K562 (cell line): ENCODE results near the gene TNFAIP3. TPM values are rescaled to one million over a fixed set of nuclear protein-coding genes. Genes with fewer than 3 reads are reported as not detected.

Experiments
- BDP1 ChIP-seq: IDR thresholded peaks from 3 replicates; pipeline ENCODE4 v1.6.1; 2011; ENCODE audit not compliant: insufficient read length, insufficient read depth
- DIDO1 ChIP-seq: fragments of 450-650 bp; IDR thresholded peaks from 2 replicates; pipeline ENCODE4 v1.6.1; 2016; ENCODE audit warnings: low read depth, missing biosample characterization, missing genetic modification characterization
- MAX ChIP-seq: sonication (generic); formaldehyde crosslinking; IDR thresholded peaks from 2 replicates; pipeline ENCODE4 v1.9.0; 2022; ENCODE audit warnings: mild to moderate bottlenecking, missing genetic modification reagents
- MYC ChIP-seq, 2 experiments: fragments of 250-450 bp in 1 of 2; sonication (Bioruptor Pico) in 1 of 2; IDR thresholded peaks; 2 replicates each; pipeline versions ENCODE4 v1.5.1 to v1.6.1; 2012 to 2021; ENCODE audit warnings: low read depth in 2 of 2, borderline replicate concordance in 1 of 2, improper control_type of control experiment in 1 of 2, low read length in 1 of 2, mild to moderate bottlenecking in 1 of 2, moderate library complexity in 1 of 2
- PHF20 ChIP-seq: fragments of 450-650 bp; IDR thresholded peaks from 2 replicates; pipeline ENCODE4 v1.6.1; 2018; ENCODE audit not compliant: partially characterized antibody
- RAD21 ChIP-seq, 2 experiments: fragments of 250-450 bp in 1 of 2; fragments of 450-650 bp in 1 of 2; sonication (Bioruptor Pico) in 1 of 2; formaldehyde crosslinking in 1 of 2; IDR thresholded peaks in 1 of 2; conservative IDR thresholded peaks in 1 of 2; 2 replicates each; pipeline versions ENCODE4 v1.4.0 to v1.8.0; 2020 to 2022; ENCODE audit warnings: mild to moderate bottlenecking in 2 of 2, moderate library complexity in 1 of 2
- ZBTB11 ChIP-seq, 3 experiments: fragments of 200-800 bp in 1 of 3; fragments of 250-450 bp in 1 of 3; fragments of 450-650 bp in 1 of 3; sonication (Bioruptor Pico) in 1 of 3; sonication (Bioruptor generic) in 1 of 3; formaldehyde crosslinking in 1 of 3; IDR thresholded peaks; 2 replicates each; pipeline versions ENCODE4 v1.6.1 to v1.8.0; 2016 to 2022; ENCODE audit warnings: mild to moderate bottlenecking in 2 of 3, missing genetic modification characterization in 2 of 3, missing compliant biosample characterization in 1 of 3, moderate library complexity in 1 of 3
- ZBTB40 ChIP-seq, 2 experiments: fragments of 450-650 bp in 1 of 2; sonication (generic) in 1 of 2; formaldehyde crosslinking in 1 of 2; IDR thresholded peaks; 2 replicates each; pipeline versions ENCODE4 v1.7.1 to v1.9.0; 2016 to 2022; ENCODE audit warnings: inconsistent platforms in 1 of 2, mild to moderate bottlenecking in 1 of 2, missing genetic modification reagents in 1 of 2
- ZFP36 ChIP-seq: fragments of 150-350 bp; IDR thresholded peaks from 2 replicates; pipeline ENCODE4 v1.6.1; 2018; ENCODE audit warnings: low read length, low read depth; ENCODE audit not compliant: partially characterized antibody
- polyA plus RNA-seq, 8 experiments: library from polyadenylated mRNA; depleted of rRNA in 4 of 8; stranded (reverse) in 5 of 8; unstranded in 3 of 8; fragments of >200 nt; fragmentation: Nextera tagmentation in 2 of 8; fragmentation: Illumina TruSeq in 1 of 8; extraction: Ambion mirVana in 2 of 8; extraction: Trizol in 1 of 8; gene quantifications; 2 replicates each; pipeline versions ENCODE4 v1.2.1 to v1.2.3, GENCODE V29; 2011 to 2014; ENCODE audit warnings: inconsistent platforms in 1 of 8, missing spikeins in 1 of 8
- total RNA-seq, 7 experiments: library from RNA; depleted of rRNA in 6 of 7; stranded (reverse); fragments of >200 nt in 6 of 7; fragmentation: Illumina TruSeq in 2 of 7; extraction: Trizol in 2 of 7; gene quantifications; 2 replicates each; pipeline versions ENCODE4 v1.2.1 to v1.2.3, GENCODE V29; 2011 to 2021; ENCODE audit warnings: low replicate concordance in 1 of 7

The TNFAIP3 gene
- total and polyA plus RNA-seq, 9 of the 15 experiments (the other 6 are each of a cell fraction or from before 2014, with no cell fraction given), result 0.79 to 17.0 (median 6.4) TPM

GRCh38 chr6:137927777-137928218 lies 60.7 kb downstream of the TNFAIP3 start (continued):
- TF ChIP-seq ZBTB11 (CRISPR knock-in tag; IDR thresholded peaks at IDR 0.05) (peak in 2 of 3 experiments; percentile 56 to 78; a peak in 3 of 6 replicates), ZFP36 (peak; percentile 26), MYC (IDR thresholded peaks at IDR 0.05; ENCODE audit: low read depth, low read length) (peak; percentile 57), MYC (CRISPR knock-in tag; IDR thresholded peaks at IDR 0.05; ENCODE audit: borderline replicate concordance, low read depth) (no peak), ZBTB40 (IDR thresholded peaks at IDR 0.05) (peak; percentile 31; the same call in 1 of the 2 replicates), ZBTB40 (CRISPR knock-in tag; IDR thresholded peaks at IDR 0.05) (no peak), BDP1 (no peak), DIDO1 (peak; percentile 52; the same call in 1 of the 2 replicates), MAX (CRISPR knock-in tag) (peak; percentile 52), RAD21 (CRISPR knock-in tag; conservative IDR thresholded peaks at IDR 0.05 in 1 of 2, IDR thresholded peaks at IDR 0.05 in 1 of 2) (0 out of 4 replicates have a peak, but pooled peaks of 1 of the 2 experiments have one; percentile 9), PHF20 (no peak)
